ENCODE data around the gene HTRA2.

The HTRA2 gene

GRCh38 chr2:74502147-74502719 is 27.5 kb upstream of the HTRA2 start:
- TF ChIP-seq ZFX (IDR thresholded peaks at IDR 0.05; ENCODE audit: borderline replicate concordance), result no peak
- TF ChIP-seq, protein P1, sequence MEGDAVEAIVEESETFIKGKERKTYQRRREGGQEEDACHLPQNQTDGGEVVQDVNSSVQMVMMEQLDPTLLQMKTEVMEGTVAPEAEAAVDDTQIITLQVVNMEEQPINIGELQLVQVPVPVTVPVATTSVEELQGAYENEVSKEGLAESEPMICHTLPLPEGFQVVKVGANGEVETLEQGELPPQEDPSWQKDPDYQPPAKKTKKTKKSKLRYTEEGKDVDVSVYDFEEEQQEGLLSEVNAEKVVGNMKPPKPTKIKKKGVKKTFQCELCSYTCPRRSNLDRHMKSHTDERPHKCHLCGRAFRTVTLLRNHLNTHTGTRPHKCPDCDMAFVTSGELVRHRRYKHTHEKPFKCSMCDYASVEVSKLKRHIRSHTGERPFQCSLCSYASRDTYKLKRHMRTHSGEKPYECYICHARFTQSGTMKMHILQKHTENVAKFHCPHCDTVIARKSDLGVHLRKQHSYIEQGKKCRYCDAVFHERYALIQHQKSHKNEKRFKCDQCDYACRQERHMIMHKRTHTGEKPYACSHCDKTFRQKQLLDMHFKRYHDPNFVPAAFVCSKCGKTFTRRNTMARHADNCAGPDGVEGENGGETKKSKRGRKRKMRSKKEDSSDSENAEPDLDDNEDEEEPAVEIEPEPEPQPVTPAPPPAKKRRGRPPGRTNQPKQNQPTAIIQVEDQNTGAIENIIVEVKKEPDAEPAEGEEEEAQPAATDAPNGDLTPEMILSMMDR (IDR thresholded peaks at IDR 0.05), result no peak
- peak overlapping the region; percentile 97 for H3K27ac ChIP-seq

- TF ChIP-seq, protein P1 (IDR thresholded peaks at IDR 0.05), result peak; percentile 75
- no peak for TF ChIP-seq ZFX (IDR thresholded peaks at IDR 0.05; ENCODE audit: borderline replicate concordance)
- H3K27ac ChIP-seq, result peak overlapping the region; percentile 97
Measured at GRCh38 chr2:74502720-74503505, 26.8 kb upstream of the HTRA2 start.

- TF ChIP-seq ZFX (IDR thresholded peaks at IDR 0.05; ENCODE audit: borderline replicate concordance), result no peak
- TF ChIP-seq, protein P1 (IDR thresholded peaks at IDR 0.05), result no peak
- H3K27ac ChIP-seq, result peak overlapping the region; percentile 97
Measured at GRCh38 chr2:74503506-74504475, 25.9 kb upstream of the HTRA2 start.

GRCh38 chr2:74504591-74504990 is 25.1 kb upstream of the HTRA2 start:
- TF ChIP-seq, protein P1 (IDR thresholded peaks at IDR 0.05), result no peak
- no peak for TF ChIP-seq ZFX (IDR thresholded peaks at IDR 0.05; ENCODE audit: borderline replicate concordance)
- peak overlapping the region; percentile 97 for H3K27ac ChIP-seq

GRCh38 chr2:74505448-74506246 is 24.1 kb upstream of the HTRA2 start:
- H3K27ac ChIP-seq, result peak overlapping the region; percentile 97
- TF ChIP-seq, protein P1 (IDR thresholded peaks at IDR 0.05), result no peak
- TF ChIP-seq ZFX (IDR thresholded peaks at IDR 0.05; ENCODE audit: borderline replicate concordance), result no peak

DNA sequence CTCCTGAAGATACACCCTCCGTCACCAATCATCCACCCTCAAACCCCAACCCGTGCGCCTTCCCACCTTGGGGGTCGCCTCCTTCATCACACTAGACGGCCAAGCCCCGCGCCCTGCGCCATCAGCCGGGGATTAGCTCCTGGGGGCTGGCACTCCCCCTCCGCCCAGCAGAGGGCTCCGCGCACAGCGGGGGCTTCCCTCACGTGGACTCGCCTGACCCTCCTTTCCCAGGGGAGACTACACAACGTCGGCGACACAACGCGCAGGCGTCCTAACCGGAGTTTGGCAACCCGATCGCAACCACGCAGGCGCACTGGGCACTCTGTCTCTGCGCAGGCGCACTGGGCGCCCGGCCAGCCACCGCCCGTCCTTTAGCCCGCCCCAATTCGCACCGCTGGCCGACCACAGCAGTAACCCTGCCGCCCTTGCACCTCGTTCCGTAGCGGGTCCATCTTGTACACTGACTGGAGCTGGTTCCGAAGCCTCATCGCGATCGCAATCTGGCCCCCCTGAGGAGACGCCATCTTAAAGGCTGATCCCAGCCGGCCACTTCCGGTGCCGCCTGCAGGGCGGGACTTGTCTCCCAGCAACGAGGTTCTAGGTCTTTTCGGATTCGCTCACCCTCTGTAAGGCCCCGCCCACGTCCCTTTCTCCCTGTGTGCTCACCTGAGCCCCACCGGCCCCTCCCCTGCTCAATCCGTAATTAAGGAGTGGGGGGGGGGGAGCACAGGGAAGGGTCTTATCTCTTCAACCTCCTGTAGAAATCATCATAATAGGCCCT is 22.4 kb upstream of the HTRA2 start, which contains the start of gene PCGF1:
TSS of gene PCGF1 (minus strand) at position 551 of the 781 bp plus-strand sequence. CDS start at position 524, 27 bp downstream.
- TF ChIP-seq ZFX (IDR thresholded peaks at IDR 0.05; ENCODE audit: borderline replicate concordance), result no peak
- TF ChIP-seq, protein P1 (IDR thresholded peaks at IDR 0.05), result no peak
- H3K27ac ChIP-seq, result peak within 1 kb of the TSS; percentile 97
